Stimulated activated CD4-positive, alpha-beta T cell treated with anti-CD3 and anti-CD28 coated beads, Interleukin-15, amount 100 ng/mL, for 48 hours (primary cell): ENCODE measurements around the gene OOSP1.
"Not testable (repeated sequence)": the region's sequence is repeated elsewhere in the genome, so short reads cannot be mapped to it uniquely, and the experiment has no call there.

ENCODE experiments used
- DNase-seq, 2 donors: peaks; one replicate each; pipeline ENCODE4 v3.0.0-alpha.2; 2020; ENCODE audit warnings: low read depth in 2 of 2

The OOSP1 gene

GRCh38 chr11:59938132-59938531, at the start of gene OOSP1:
OOSP1 (plus strand) TSS chr11:59938432; CDS start chr11:59938455, 23 bp downstream.
- DNase-seq: no peak

- DNase-seq: no peak
Measured at GRCh38 chr11:59891781-59892181, 46.5 kb upstream of the OOSP1 start.

GRCh38 chr11:59894616-59895015, 43.6 kb upstream of the OOSP1 start:
- DNase-seq: no peak

GRCh38 chr11:59898046-59898445, 40.2 kb upstream of the OOSP1 start:
- DNase-seq: no peak

- DNase-seq: no peak
Measured at GRCh38 chr11:59898650-59899049, 39.6 kb upstream of the OOSP1 start.

GRCh38 chr11:59899532-59899931, 38.7 kb upstream of the OOSP1 start:
- DNase-seq: no peak

GRCh38 chr11:59900366-59901126, 37.7 kb upstream of the OOSP1 start:
- no peak for DNase-seq

GRCh38 chr11:59901306-59901705, 36.9 kb upstream of the OOSP1 start:
- no peak for DNase-seq

- DNase-seq: not testable (repeated sequence)
Measured at GRCh38 chr11:59903569-59903968, 34.7 kb upstream of the OOSP1 start.

- no peak for DNase-seq
Measured at GRCh38 chr11:59918480-59918879, 19.8 kb upstream of the OOSP1 start.

GRCh38 chr11:59918987-59919589, 19.1 kb upstream of the OOSP1 start:
- peak; percentile 2 to 3 for DNase-seq

- no peak for DNase-seq
Measured at GRCh38 chr11:59923813-59924212, 14.4 kb upstream of the OOSP1 start.

- no peak for DNase-seq
Measured at GRCh38 chr11:59931688-59932087, 6.5 kb upstream of the OOSP1 start.

GRCh38 chr11:59938718-59939117, 486 bp downstream of the OOSP1 start:
- DNase-seq: no peak

GRCh38 chr11:59939482-59939881, 1.2 kb downstream of the OOSP1 start:
- DNase-seq: no peak

GRCh38 chr11:59941091-59941490, 2.9 kb downstream of the OOSP1 start:
- no peak for DNase-seq

GRCh38 chr11:59943997-59944714, 5.9 kb downstream of the OOSP1 start:
- no peak for DNase-seq

- DNase-seq: no peak
Measured at GRCh38 chr11:59944720-59945119, 6.5 kb downstream of the OOSP1 start.

- no peak for DNase-seq
Measured at GRCh38 chr11:59953463-59954218, 15.4 kb downstream of the OOSP1 start.

- no peak for DNase-seq
Measured at GRCh38 chr11:59954219-59954847, 16.1 kb downstream of the OOSP1 start.

GRCh38 chr11:59957094-59957493, 18.9 kb downstream of the OOSP1 start:
- no peak for DNase-seq
